Posterior cingulate gyrus (tissue), 11 donors: Measurements from ENCODE around the gene DRAXIN.

ENCODE experiments used
- DNase-seq, 10 donors: peaks; one replicate each; pipeline versions ENCODE4 v3.0.0 to v3.0.0-alpha.2; 2020 to 2021; ENCODE audit warnings: mixed read lengths in 3 of 10
- intact Hi-C: fragments of 100-400 bp; cut with DNase I; formaldehyde crosslinking; loops from one replicate; pipeline ENCODE4 v1.15.1; 2023

DRAXIN gene, protein sequence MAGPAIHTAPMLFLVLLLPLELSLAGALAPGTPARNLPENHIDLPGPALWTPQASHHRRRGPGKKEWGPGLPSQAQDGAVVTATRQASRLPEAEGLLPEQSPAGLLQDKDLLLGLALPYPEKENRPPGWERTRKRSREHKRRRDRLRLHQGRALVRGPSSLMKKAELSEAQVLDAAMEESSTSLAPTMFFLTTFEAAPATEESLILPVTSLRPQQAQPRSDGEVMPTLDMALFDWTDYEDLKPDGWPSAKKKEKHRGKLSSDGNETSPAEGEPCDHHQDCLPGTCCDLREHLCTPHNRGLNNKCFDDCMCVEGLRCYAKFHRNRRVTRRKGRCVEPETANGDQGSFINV

GRCh38 chr1:11691302-11691914, at the start of gene DRAXIN:
Gene DRAXIN, plus strand, starts transcription at chr1:11691710. Its CDS starts 14,549 bp downstream, at chr1:11706259.
- DNase-seq, result no peak
- intact Hi-C loops, result no loop called here

DNA sequence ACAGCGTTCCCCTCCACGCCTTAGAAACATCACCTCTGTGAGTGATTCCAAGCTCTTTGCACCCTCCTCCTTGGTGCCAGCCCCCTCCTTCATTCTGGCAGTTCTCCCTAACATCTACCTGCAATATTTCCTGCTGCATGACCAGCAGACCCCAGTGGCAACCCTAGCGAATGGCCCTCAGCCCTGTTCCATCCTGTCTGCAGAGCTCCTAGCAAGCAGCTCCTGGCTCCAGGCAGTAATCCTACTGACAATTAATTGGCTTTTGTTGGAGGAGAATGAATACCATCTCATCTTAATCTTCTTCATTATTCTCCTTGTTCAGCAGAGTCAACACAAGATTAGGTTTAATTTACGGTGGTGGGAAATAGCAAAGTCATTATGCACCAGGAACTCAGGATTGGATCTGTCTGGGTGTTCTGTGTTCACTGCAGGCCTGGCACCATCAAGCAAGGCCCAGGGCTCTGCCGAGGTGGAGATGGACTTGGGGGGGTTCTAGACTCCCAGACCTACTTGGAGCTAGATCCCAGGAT, 49.7 kb upstream of the DRAXIN start:
- intact Hi-C loops, result loop anchor here (1.0 to 10.0 kb wide), 3 partner anchors 165 to 401 kb away; partner anchors contain the start of genes DISP3 and UBIAD1
- DNase-seq, result no peak

DNA sequence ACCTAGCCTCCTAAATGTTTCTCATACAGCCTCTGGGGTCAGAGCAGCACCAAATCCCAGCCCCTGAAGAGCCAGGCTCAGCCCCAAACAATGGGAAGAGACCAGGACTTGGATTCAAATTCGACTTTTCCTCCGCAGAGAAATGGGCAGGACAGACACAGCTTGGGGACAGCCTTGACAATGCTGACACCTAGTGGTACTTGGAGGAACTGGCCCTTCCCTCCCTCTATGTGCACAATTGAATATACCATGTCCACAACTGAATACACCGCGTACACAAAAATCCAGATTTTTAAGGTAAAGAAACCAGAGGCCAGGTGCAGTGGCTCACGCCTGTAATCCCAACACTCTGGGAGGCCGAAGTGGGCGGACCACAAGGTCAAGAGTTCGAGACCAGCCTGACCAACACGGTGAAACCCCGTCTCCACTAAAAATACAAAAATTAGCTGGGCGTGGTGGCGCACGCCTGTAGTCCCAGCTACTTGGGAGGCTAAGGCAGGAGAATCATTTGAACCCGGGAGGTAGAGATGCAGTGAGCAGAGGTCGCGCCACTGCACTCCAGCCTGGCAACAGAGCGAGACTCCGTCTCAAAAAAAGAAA, 49.0 kb upstream of the DRAXIN start:
- intact Hi-C loops, result loop anchor here (1.0 to 10.0 kb wide), 3 partner anchors 165 to 401 kb away; partner anchors contain the start of genes DISP3 and UBIAD1
- DNase-seq, result peak in 8 of 10 donors; percentile 54 to 93 (median 78)

DNA sequence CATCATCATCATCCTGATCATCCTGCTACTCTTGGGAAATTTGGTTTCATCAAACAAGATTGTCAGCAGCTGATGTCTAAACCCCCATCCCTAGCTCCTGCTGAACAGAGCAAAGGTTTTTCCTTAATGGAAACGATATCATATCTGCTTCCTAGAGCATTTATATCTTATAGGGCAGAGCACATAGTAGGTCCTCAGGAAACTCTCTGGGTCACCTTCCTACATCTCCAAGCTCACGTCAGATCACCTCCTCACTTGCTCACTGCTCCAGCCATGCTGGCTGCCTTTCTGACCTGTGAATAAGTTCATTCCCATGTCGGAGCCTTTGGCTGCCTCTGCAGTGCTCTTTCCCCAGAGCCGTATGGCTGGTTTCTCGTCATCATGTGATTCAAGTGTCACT, 47.7 kb upstream of the DRAXIN start:
- intact Hi-C loops, result loop anchor here (2.0 to 10.0 kb wide), 3 partner anchors 166 to 607 kb away; partner anchors contain the start of genes DISP3 and UBIAD1
- no peak for DNase-seq

- intact Hi-C loops, result loop anchor here (2.0 to 10.0 kb wide), 2 partner anchors 370 to 608 kb away; partner anchors contain the start of gene UBIAD1
- DNase-seq, result no peak
Observed at GRCh38 chr1:11645270-11645669, 46.2 kb upstream of the DRAXIN start.

DNA sequence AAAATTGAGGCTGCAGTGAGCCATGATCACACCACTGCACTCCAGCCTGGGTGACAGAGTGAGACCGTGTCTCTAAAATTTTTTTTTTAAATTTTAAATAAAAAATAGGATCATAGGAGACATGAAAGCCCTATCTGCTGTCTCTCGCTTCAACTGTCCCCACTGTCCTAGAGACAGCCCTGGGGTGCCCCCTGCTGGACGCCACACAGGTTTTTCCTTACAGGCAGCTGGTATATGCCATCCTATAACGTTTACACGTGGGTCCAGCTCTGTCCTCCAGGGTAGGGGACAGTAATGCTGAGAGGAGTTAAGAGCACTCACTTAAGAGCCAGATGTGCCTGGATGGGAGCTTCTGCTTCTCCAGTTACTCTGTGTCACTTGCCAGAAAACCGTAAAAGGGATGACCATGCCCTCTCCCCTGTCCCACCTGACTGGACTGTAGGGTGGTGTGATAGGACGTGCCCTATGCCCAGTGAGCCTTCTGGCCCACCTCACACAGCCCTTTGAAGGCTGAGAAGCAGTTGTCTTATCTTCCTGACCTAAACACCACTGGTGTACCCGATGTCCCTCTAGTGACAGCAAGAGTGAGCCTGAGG, 45.7 kb upstream of the DRAXIN start:
- intact Hi-C loops, result loop anchor here (2.0 to 10.0 kb wide), 2 partner anchors 371 to 609 kb away; partner anchors contain the start of gene UBIAD1
- peak; percentile 77 to 98 (median 92) for DNase-seq

DNA sequence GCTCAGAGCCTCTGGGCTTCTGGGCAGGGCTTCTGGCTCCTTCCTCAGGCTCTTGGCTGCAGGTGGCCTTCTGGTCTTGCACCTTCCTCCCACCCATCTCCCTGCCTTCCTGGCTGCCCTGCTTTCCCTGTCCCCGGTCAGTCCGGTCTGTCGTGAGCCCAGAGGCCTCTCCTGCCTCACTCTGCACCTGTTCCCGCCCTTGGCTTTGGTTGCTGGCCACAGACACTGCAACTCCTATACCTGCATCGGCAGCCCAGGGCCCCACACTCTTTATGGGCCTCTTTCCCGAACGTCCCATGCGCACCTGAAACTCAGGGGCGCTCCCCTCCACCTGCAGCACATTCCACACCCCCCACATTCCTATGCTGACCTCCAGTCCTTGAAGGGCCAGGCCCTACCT, 45.2 kb upstream of the DRAXIN start:
- intact Hi-C loops, result loop anchor here (10.0 kb wide), 1 partner anchor 372 kb away; the partner anchor contains the start of gene UBIAD1
- DNase-seq, result no peak

DNA sequence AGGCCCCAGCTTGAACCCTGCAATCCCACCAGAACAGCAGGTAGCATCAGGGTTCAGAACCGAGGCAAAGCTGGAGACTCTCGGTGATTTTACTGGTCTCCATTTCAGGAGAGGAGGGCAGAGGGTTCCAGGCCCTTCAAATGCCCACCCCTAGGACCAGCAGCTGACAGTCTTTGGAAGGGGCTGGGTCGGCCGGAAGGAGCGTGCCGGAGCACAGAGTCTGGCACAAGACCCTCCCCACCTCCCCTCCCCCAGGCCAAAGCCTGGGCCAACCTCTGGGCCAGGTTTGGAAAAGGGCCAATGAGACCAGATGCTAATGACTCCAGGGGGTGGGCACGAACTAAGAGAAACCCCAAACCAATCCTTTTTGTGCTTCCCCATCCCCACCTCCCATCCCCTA, 44.2 kb upstream of the DRAXIN start:
- no peak for DNase-seq
- intact Hi-C loops, result loop anchor here (10.0 kb wide), 1 partner anchor 373 kb away; the partner anchor contains the start of gene UBIAD1

DNA sequence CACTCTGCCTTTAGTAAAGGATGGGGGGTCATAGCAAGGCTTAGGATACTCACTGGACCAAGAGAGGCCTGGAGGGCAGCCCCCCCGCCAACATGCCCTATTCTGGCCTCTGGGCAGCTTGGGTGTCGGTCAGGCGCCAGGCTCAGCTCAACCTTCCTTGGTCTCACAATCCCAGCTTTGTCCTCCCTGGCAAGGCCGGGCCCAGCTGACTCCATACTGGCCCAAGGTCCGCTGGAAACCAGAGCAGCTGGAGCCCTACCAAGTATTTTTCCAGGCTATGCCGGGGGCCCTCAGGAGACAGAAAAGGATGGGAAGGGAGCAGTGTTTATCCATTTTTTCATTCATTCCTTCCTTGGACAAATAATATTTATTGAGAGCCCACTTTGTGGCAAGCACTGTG, 43.5 kb upstream of the DRAXIN start:
- DNase-seq, result peak; percentile 85 to 98 (median 91)
- intact Hi-C loops, result loop anchor here (10.0 kb wide), 1 partner anchor 373 kb away; the partner anchor contains the start of gene UBIAD1

GRCh38 chr1:11648732-11649158, 42.8 kb upstream of the DRAXIN start:
- DNase-seq, result peak in 2 of 10 donors; percentile 34 to 91
- intact Hi-C loops, result loop anchor here (10.0 kb wide), 1 partner anchor 374 kb away; the partner anchor contains the start of gene UBIAD1

GRCh38 chr1:11649237-11649623, 42.3 kb upstream of the DRAXIN start:
- no peak for DNase-seq
- intact Hi-C loops, result loop anchor here (10.0 kb wide), 1 partner anchor 374 kb away; the partner anchor contains the start of gene UBIAD1

DNA sequence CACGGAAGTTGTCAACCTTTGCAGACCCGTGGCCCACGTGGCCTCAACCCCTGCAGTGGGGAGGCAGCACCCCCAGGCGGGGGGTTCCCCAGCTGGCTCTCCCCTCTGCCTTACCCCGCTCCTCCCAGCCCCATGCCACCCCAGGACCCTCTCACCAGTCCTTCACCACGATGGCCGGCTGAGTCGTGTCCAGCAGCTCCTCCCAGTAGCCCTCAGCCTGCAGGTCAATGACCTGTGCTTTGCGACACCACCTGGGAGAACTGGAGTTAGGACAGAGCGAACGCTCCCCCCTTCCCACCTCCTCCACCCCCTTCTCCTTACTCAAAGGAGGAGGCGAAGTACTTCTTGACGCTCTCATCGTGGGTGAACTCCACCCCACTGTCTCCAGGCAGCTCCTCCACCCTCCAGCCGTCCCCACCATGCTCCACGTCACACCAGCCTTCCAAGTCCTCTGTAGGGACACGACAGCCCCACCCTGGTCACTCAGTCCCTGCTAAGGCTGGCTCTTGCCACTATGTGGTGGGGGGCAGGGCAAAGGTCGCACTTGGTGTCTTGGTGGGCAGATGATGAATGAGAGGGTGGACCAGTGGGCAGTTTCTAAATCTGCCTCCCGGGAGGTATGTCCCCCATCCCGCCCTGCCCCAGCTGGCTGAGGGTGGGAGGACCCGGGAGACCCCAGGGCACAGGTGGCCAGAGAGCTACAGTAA, 41.7 kb upstream of the DRAXIN start:
- no peak for DNase-seq
- intact Hi-C loops, result loop anchor here (2.0 to 10.0 kb wide), 3 partner anchors 69 to 375 kb away; partner anchors contain the start of genes CLCN6, MTHFR and UBIAD1

DNA sequence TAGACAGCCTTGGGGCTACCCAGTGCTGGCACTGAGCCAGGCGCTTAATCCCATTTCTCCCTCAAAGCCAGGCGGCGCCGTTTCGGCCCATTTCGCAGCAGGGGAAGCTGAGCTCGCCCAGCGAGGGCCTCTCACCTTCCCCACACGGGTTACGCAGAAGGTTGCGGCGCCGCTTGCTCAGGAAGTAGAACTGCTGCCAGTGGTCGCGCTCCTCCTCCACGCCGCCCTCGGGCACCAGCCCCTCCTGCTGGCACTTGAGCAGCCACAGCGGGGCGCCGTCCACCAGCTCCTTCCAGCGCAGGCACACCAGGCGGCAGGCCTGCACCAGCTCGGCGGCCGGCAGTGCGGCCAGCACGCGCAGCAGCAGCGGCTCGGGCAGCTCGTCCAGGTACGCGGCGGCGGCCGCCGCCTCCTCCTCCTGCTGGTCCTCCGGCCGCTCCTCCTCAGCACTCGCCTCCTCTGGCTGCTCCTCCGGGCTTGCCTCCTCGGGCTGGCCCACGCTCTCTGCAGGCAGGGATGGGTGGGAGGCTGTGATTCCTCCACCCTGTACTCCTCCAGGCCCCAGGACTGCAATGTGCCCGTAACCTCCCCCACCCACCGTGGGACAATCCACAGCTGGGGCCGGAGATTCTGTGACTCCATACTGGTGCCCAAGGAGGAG, 41.0 kb upstream of the DRAXIN start:
- intact Hi-C loops, result loop anchor here (2.0 to 10.0 kb wide), 2 partner anchors 68 to 154 kb away; partner anchors contain the start of genes CLCN6 and MTHFR
- peak; percentile 65 to 97 (median 77) for DNase-seq

DNA sequence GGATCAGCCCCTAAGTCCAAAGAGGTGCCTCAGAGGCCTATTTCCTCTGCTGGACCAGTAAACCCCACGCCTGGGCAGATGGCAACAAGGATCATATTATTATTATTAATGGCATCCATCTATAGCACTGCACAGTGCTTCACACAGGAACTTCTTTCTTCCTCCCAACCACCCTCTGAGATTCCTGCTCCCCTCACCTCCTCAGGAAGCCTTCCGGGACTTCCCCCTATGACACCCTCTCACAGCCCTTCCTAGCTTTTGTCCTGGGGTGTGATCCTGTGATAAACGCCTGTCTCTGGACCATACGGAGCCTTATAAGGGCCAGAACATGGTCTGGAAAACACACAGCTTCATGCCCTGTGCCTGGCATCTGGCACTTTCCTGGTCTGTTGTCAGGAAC, 40.5 kb upstream of the DRAXIN start:
- intact Hi-C loops, result loop anchor here (2.0 to 10.0 kb wide), 2 partner anchors 68 to 154 kb away; partner anchors contain the start of genes CLCN6 and MTHFR
- DNase-seq, result no peak

GRCh38 chr1:11652203-11652780, 39.2 kb upstream of the DRAXIN start:
- intact Hi-C loops, result loop anchor here (10.0 kb wide), 1 partner anchor 153 kb away; the partner anchor contains the start of genes CLCN6 and MTHFR
- no peak for DNase-seq

- intact Hi-C loops, result loop anchor here (10.0 kb wide), 1 partner anchor 152 kb away; the partner anchor contains the start of genes CLCN6 and MTHFR
- no peak for DNase-seq
Observed at GRCh38 chr1:11653101-11653860, 38.2 kb upstream of the DRAXIN start.

DNA sequence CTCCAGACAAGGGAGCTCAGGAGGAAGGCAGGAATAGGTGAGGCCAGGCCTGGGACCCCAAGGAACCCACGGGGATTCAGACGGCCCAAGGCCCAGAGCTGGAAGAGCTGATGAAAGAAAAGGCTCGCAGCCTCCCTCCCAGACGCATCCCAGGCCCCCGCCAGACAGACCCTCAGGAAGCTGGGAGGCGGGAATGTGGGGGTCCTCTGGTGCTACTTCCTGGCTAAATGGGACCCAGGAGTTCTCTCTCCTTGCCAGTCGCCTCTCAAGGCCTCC, 37.7 kb upstream of the DRAXIN start:
- no peak for DNase-seq
- intact Hi-C loops, result loop anchor here (10.0 kb wide), 1 partner anchor 151 kb away; the partner anchor contains the start of genes CLCN6 and MTHFR
